ENCODE measurements around the gene RPTOR.

The RPTOR gene

DNA sequence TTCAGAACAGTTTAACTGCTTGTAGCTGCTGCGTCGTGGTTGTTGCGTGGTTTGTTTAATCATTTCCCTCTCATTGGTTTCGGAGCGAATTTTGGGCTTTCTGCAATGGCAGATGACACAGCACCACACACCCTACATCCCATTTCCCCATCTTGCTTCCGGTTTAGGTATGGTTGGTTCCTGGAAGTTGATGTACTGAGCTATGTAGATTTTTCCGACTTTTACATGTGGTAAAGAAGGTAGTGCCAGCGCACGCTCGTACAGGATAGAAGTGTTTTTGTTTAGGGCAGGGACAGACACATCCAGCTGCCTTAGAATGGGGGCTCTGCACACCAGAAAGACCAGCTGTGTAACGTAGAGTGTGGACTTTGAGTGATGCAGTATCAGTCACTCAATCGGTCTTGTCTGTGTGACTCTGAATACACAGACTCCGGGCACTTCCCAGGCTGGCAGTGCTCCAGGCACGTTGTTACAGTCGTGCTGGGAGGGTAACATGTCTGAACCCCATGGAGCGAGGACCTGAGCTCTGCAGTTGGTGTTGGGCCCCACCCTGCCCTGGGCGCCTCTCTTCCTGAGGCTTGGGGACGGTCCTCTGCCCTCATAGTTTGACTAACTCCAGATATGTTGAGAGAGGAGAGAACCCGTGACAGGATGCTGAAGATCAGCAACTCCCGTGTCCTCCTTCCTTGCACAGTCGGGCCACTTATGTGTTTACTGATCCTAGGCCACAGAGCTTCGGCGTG lies 275.0 kb downstream of the RPTOR start:
- in situ Hi-C loops (cut with HindIII; ENCODE audit: low pct_ligation_motif_present, low pct_unique_long_range_greater_than_20kb, low sequenced_read_pairs) = no loop called here
- no peak for DNase-seq

DNA sequence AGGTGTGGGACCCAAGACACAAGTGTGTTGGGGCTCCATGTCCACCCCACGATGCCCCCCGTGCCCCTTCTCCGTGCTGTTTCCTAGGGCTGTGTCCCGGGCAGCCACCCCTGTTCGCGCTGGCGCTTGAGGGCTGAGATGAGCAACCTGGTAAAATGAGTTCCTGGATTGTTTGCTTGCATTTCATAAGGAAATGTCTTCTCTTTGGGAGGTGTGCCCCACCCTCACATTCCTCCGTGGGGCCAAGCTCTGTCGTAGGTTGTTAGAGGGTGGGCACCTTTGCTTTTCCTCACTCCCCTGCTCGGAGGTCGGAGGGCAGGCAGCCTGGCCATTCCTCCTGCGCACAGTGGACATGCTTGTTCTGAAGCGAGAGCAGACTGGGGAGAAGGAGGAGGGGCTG lies 275.7 kb downstream of the RPTOR start:
- in situ Hi-C loops (cut with HindIII; ENCODE audit: low pct_ligation_motif_present, low pct_unique_long_range_greater_than_20kb, low sequenced_read_pairs) = no loop called here
- no peak for DNase-seq

GRCh38 chr17:80821546-80821945 lies 276.9 kb downstream of the RPTOR start:
- in situ Hi-C loops (cut with HindIII; ENCODE audit: low pct_ligation_motif_present, low pct_unique_long_range_greater_than_20kb, low sequenced_read_pairs) = no loop called here
- DNase-seq = no peak

- DNase-seq = no peak
- in situ Hi-C loops (cut with HindIII; ENCODE audit: low pct_ligation_motif_present, low pct_unique_long_range_greater_than_20kb, low sequenced_read_pairs) = no loop called here
These were observed 277.5 kb downstream of the RPTOR start for GRCh38 chr17:80822021-80822699.

DNA sequence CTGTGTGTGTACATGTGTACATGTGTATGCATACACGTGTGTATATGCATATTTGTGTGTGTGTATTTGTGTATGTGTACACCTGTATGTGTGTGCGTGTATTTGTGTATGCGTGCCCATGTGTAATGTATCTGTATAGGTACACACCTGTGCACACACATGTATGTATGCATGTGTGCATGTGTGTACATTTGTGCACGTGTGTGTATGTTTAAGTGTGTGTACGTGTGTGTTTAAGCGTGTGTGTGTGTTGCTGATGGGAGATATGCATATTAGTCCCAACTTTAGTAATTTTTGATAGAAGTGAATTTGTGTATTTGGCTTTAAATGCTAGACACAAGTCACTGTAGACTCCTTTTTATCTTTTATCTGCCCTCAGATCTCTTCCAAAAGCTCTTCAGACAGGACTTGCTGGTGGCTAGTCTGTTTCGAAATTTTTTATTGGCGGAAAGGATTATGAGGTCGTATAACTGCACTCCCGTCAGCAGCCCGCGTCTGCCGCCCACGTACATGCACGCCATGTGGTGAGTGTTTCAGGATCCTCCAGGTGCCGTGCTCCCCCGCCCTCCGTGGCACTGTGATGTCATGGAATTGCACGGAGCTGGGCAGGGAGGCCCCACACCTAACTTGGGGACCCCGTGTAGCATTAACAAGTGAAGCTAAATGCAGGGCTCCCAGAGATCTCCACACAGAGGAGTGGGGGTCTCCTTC lies 278.2 kb downstream of the RPTOR start:
- DNase-seq = no peak
- in situ Hi-C loops (cut with HindIII; ENCODE audit: low pct_ligation_motif_present, low pct_unique_long_range_greater_than_20kb, low sequenced_read_pairs) = no loop called here

GRCh38 chr17:80824549-80825470 lies 280.2 kb downstream of the RPTOR start:
- DNase-seq = no peak
- in situ Hi-C loops (cut with HindIII; ENCODE audit: low pct_ligation_motif_present, low pct_unique_long_range_greater_than_20kb, low sequenced_read_pairs) = no loop called here

GRCh38 chr17:80825471-80826345 lies 281.1 kb downstream of the RPTOR start:
- DNase-seq = no peak
- in situ Hi-C loops (cut with HindIII; ENCODE audit: low pct_ligation_motif_present, low pct_unique_long_range_greater_than_20kb, low sequenced_read_pairs) = no loop called here

DNA sequence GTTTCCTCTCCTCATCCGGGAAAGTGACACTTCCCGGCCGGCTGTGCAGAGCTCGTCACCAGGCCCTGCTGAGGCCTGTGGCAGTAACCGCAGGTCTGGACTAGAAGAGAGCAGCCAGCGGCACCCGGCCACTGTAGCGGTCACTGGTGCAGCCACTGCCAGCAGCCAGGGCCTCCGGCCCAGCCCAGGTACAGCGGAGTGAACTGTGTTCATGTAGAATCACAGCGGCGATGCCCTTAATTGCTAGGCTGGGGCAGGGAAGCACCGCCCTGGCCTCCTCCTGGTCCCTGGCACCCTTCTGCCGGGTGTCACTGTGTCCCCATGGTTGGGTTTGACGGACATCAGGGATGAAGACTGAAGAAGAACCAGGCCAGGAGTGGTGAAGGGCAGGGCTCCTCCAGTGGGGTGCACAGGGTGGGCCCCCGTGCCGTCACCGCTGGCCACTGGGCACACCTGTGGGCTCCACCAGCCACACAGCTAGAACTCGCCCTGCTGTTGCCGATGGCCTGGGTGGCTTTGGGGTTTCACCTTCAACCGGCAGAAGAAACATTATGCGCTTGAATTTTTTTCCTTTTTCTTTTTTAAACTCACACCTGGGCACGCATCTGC lies 281.8 kb downstream of the RPTOR start:
- DNase-seq = no peak
- in situ Hi-C loops (cut with HindIII; ENCODE audit: low pct_ligation_motif_present, low pct_unique_long_range_greater_than_20kb, low sequenced_read_pairs) = no loop called here

DNA sequence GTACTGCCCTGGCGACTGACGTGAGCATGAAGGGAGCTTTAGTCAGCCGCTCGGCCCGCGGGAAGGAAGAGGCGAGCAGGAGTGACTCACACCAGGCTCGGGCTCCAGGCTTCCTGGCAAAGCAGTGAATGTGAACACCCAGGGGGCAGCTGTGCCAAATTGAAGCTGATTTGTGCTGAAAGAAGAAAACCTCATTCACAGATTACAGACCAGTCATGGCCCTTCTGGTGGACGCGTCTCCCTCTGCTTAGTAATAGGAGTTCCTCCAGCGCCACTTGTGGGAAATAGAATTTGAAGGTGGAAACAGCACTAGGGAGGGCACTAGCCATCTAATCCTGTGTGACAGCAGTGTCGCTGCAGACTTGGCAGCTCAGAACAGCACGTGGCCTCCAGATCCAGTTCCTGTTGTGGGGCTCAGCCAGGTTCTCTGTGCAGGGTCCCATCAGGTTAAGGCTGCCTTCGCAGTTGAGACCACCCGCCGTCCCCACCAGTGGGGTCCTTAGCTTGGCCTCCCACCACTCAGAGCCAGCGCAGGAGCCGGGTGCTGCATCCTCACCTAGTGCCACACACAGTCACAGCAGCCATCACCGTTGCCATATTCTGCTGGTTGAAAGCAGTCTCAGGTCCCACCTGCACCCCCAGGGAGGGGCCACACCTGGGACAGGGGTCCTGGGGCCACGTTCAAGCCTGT lies 282.5 kb downstream of the RPTOR start:
- in situ Hi-C loops (cut with HindIII; ENCODE audit: low pct_ligation_motif_present, low pct_unique_long_range_greater_than_20kb, low sequenced_read_pairs) = no loop called here
- peak; percentile 89 for DNase-seq

GRCh38 chr17:80827646-80828643 lies 283.3 kb downstream of the RPTOR start:
- no peak for DNase-seq
- in situ Hi-C loops (cut with HindIII; ENCODE audit: low pct_ligation_motif_present, low pct_unique_long_range_greater_than_20kb, low sequenced_read_pairs) = no loop called here

- no peak for DNase-seq
These were observed 284.7 kb downstream of the RPTOR start for GRCh38 chr17:80829166-80829813.

DNA sequence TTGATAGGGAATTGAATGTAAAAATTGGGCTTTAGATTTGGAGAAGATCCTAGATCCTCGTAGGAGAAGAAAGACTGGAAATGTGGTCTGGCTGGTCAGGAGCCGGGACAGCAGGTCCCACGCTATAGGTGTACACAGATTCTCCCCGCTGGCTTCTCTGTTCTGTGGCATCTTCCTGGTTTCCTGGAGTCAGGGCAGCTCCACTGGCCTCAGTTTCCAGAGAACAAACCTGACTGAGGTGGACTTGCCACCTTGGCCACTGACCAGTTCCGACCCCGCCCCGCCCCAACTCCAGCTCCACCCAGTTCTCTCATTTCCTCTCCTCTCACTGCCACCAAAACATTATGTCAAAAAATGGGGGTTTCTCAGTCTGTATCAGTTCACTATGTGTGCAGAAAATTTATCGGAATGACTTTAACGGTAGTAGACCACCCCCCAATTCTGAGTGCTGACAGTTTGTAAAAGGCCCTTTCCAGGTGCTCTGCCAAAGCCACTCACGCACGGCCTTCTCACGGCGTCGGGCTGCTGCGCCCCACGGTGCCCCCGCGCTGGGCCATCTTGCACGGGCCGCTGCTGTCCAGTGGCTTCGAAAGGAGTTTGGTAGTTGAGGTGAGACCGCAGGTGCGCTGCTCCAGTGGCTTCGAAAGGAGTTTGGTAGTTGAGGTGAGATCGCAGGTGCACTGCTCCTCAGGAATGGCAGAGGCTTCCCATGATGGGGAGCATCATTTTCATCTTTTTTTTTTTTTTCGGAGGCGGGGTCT lies 285.6 kb downstream of the RPTOR start:
- no peak for DNase-seq
- in situ Hi-C loops (cut with HindIII; ENCODE audit: low pct_ligation_motif_present, low pct_unique_long_range_greater_than_20kb, low sequenced_read_pairs) = no loop called here

More at GRCh38 chr17:80829166-80829813, 284.7 kb downstream of the RPTOR start:
- in situ Hi-C loops (cut with HindIII; ENCODE audit: low pct_ligation_motif_present, low pct_unique_long_range_greater_than_20kb, low sequenced_read_pairs) = no loop called here

DNA sequence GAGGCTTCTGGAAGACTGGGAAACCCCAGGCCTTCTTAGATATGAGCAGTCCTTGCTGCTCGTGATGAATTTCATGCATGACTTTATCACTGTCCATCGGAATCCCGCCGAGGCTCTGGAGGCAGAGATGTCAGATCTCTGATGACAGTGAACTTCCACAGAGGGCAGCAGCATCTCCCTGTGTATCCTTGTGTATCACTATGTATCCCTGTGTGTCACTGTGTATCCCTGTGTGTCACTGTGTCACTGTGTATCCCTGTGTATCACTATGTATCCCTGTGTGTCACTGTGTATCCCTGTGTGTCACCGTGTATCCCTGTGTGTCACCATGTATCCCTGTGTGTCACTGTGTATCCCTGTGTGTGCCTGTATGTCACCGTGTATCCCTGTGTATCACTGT lies 286.9 kb downstream of the RPTOR start:
- no peak for DNase-seq
- in situ Hi-C loops (cut with HindIII; ENCODE audit: low pct_ligation_motif_present, low pct_unique_long_range_greater_than_20kb, low sequenced_read_pairs) = no loop called here

- in situ Hi-C loops (cut with HindIII; ENCODE audit: low pct_ligation_motif_present, low pct_unique_long_range_greater_than_20kb, low sequenced_read_pairs) = no loop called here
- DNase-seq = peak; percentile 74
These were observed 287.6 kb downstream of the RPTOR start for GRCh38 chr17:80832266-80832676.

Measured in ACHN (cell line).